ENCODE results near the gene KRTAP19-6. TPM values are rescaled to one million over a fixed set of nuclear protein-coding genes. Genes with fewer than 3 reads are reported as not detected.

KRTAP19-6 gene
- not detected in 2 replicates for total RNA-seq

GRCh38 chr21:30541764-30542163 is at the start of gene KRTAP19-6:
TSS of gene KRTAP19-6 (minus strand) at chr21:30541864. CDS start at chr21:30541833, 31 bp downstream.

GRCh38 chr21:30590297-30590696 is 48.6 kb upstream of the KRTAP19-6 start, which contains the start of gene KRTAP22-2:
TSS of gene KRTAP22-2 (minus strand) at chr21:30590397.

GRCh38 chr21:30561264-30561895 is 19.7 kb upstream of the KRTAP19-6 start, which contains the start of gene KRTAP19-7:
TSS of gene KRTAP19-7 (minus strand) at chr21:30561314. CDS start at chr21:30561289, 25 bp downstream.

GRCh38 chr21:30502041-30502440 is 39.6 kb downstream of the KRTAP19-6 start, which contains the start of gene KRTAP19-5:
TSS of gene KRTAP19-5 (minus strand) at chr21:30502141. CDS start at chr21:30502090, 51 bp downstream.

GRCh38 chr21:30497065-30497464 is 44.6 kb downstream of the KRTAP19-6 start, which contains the start of gene KRTAP19-4:
TSS of gene KRTAP19-4 (minus strand) at chr21:30497165. CDS start at chr21:30497110, 55 bp downstream.

GRCh38 chr21:30491963-30492428 is 49.7 kb downstream of the KRTAP19-6 start, which contains the start of gene KRTAP19-3:
TSS of gene KRTAP19-3 (minus strand) at chr21:30492013. CDS start at chr21:30491957, 56 bp downstream.

Other genes with a start within 250 kb of the KRTAP19-6 start
- not detected in 2 replicates for gene KRTAP26-1, start 221.5 kb downstream of the KRTAP19-6 start, total RNA-seq
- gene KRTAP27-1, start 204.2 kb downstream of the KRTAP19-6 start, total RNA-seq = not detected in 2 replicates
- not detected in 2 replicates for gene KRTAP23-1, start 193.3 kb downstream of the KRTAP19-6 start, total RNA-seq
- not detected in 2 replicates for gene KRTAP13-2, start 169.6 kb downstream of the KRTAP19-6 start, total RNA-seq
- gene KRTAP13-1, start 145.8 kb downstream of the KRTAP19-6 start, total RNA-seq = not detected in 2 replicates
- not detected in 2 replicates for gene KRTAP13-3, start 115.9 kb downstream of the KRTAP19-6 start, total RNA-seq
- gene KRTAP13-4, start 111.6 kb downstream of the KRTAP19-6 start, total RNA-seq = not detected in 2 replicates
- gene KRTAP15-1, start 101.6 kb downstream of the KRTAP19-6 start, total RNA-seq = not detected in 2 replicates
- gene KRTAP19-1, start 61.5 kb downstream of the KRTAP19-6 start, total RNA-seq = not detected in 2 replicates
- gene KRTAP19-2, start 54.4 kb downstream of the KRTAP19-6 start, total RNA-seq = not detected in 2 replicates
- not detected in 2 replicates for gene KRTAP19-3, start 49.9 kb downstream of the KRTAP19-6 start, total RNA-seq
- not detected in 2 replicates for gene KRTAP19-4, start 44.7 kb downstream of the KRTAP19-6 start, total RNA-seq
- gene KRTAP19-5, start 39.7 kb downstream of the KRTAP19-6 start, total RNA-seq = not detected in 2 replicates
- not detected in 2 replicates for gene KRTAP19-7, start 19.4 kb upstream of the KRTAP19-6 start, total RNA-seq
- gene KRTAP22-2, start 48.5 kb upstream of the KRTAP19-6 start, total RNA-seq = not detected in 2 replicates
- gene KRTAP6-3, start 50.6 kb upstream of the KRTAP19-6 start, total RNA-seq = not detected in 2 replicates
- not detected in 2 replicates for gene KRTAP6-2, start 57.0 kb upstream of the KRTAP19-6 start, total RNA-seq
- not detected in 2 replicates for gene KRTAP22-1, start 59.2 kb upstream of the KRTAP19-6 start, total RNA-seq
- not detected in 2 replicates for gene KRTAP6-1, start 72.1 kb upstream of the KRTAP19-6 start, total RNA-seq
- not detected in 2 replicates for gene KRTAP20-1, start 74.6 kb upstream of the KRTAP19-6 start, total RNA-seq
- not detected in 2 replicates for gene KRTAP20-4, start 78.8 kb upstream of the KRTAP19-6 start, total RNA-seq
- not detected in 2 replicates for gene KRTAP20-2, start 93.3 kb upstream of the KRTAP19-6 start, total RNA-seq
- gene KRTAP20-3, start 101.0 kb upstream of the KRTAP19-6 start, total RNA-seq = not detected in 2 replicates
- not detected in 2 replicates for gene KRTAP21-3, start 176.9 kb upstream of the KRTAP19-6 start, total RNA-seq
- gene KRTAP21-2, start 205.4 kb upstream of the KRTAP19-6 start, total RNA-seq = not detected in 2 replicates
- not detected in 2 replicates for gene KRTAP21-1, start 213.6 kb upstream of the KRTAP19-6 start, total RNA-seq